Duodenal mucosa (tissue), 2 donors: ENCODE measurements around the gene BST1.
"Not testable (repeated sequence)": the region's sequence is repeated elsewhere in the genome, so short reads cannot be mapped to it uniquely, and the experiment has no call there.

ENCODE experiments used
- H3K27ac ChIP-seq: one replicate; pipeline ENCODE4 v1.7.0; 2013; ENCODE audit warnings: low read depth, low read length
- H3K27me3 ChIP-seq, 2 donors: one replicate each; pipeline ENCODE4 v1.7.0; 2013; ENCODE audit warnings: low read length in 2 of 2, control low read depth in 1 of 2; ENCODE audit not compliant: insufficient read depth in 2 of 2, control insufficient read depth in 1 of 2
- H3K36me3 ChIP-seq, 2 donors: one replicate each; pipeline ENCODE4 v1.7.0; 2013; ENCODE audit warnings: low read length in 2 of 2, control low read depth in 1 of 2; ENCODE audit not compliant: insufficient read depth in 2 of 2, control insufficient read depth in 1 of 2
- H3K4me1 ChIP-seq, 2 donors: one replicate each; pipeline ENCODE4 v1.7.0; 2013; ENCODE audit warnings: low read length in 2 of 2, control low read depth in 1 of 2; ENCODE audit not compliant: insufficient read depth in 2 of 2, control insufficient read depth in 1 of 2
- H3K4me3 ChIP-seq, 2 donors: one replicate each; pipeline ENCODE4 v1.7.0; 2013; ENCODE audit warnings: low read length in 2 of 2, low read depth in 1 of 2
- H3K9ac ChIP-seq, 2 donors: one replicate each; pipeline ENCODE4 v1.7.0; 2013; ENCODE audit warnings: low read length in 2 of 2, low read depth in 1 of 2
- H3K9me3 ChIP-seq, 2 donors: one replicate each; pipeline ENCODE4 v1.7.0; 2013; ENCODE audit warnings: low read length in 2 of 2, control low read depth in 1 of 2; ENCODE audit not compliant: control insufficient read depth in 1 of 2

The BST1 gene

DNA sequence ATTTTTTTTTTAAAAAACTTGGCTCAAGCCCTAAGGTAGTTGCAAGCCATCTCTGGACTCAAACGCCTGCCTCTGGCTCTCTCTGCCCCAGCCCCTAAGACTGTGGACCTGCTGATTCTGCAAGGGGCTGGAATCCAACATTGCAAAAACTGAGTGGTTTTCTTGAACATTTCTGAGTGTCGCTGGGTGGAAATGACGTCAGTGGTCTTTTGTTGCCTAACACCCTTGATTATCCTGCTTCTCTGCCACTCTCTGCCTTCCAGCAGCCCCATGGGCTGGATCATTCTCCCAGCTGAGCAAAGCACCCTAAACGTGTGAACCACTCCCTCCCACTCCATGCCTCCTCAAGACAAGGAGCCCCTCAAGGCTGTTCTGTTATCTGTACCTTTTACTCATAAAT lies 16.6 kb downstream of the BST1 start:
- H3K27ac ChIP-seq, result no peak overlapping the region
- no peaks in the 10 kb centered on the region for H3K27me3 ChIP-seq
- no peaks in the 10 kb centered on the region for H3K9me3 ChIP-seq
- no peaks in the 10 kb centered on the region for H3K4me1 ChIP-seq
- no peak overlapping the region for H3K9ac ChIP-seq
- H3K36me3 ChIP-seq, result peaks cover 7 to 31% of the 10 kb centered on the region in 2 donors
- no peak overlapping the region for H3K4me3 ChIP-seq

DNA sequence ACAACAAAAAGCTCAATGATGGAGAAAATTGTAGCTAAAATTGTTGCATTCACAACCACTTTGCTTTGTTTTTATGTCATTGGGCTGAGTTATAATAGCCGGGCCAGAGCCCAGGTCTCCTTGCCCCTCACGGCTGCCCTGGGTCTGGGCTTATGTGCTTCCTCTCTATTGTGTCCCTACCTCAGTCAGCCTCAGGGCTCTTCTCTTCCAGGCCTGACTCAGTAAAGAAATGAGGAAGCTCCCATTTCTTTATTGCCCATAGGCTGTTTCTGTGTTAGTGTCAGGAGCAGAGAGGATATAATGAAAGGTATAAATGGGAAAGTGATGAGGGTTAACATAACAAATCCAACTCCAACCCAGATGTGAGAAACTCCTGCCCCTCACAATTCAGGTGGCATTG lies 18.0 kb downstream of the BST1 start:
- no peak overlapping the region for H3K9ac ChIP-seq
- H3K27ac ChIP-seq, result no peak overlapping the region
- H3K27me3 ChIP-seq, result no peaks in the 10 kb centered on the region
- peaks cover 7 to 35% of the 10 kb centered on the region in 2 donors for H3K36me3 ChIP-seq
- H3K9me3 ChIP-seq, result no peaks in the 10 kb centered on the region
- no peak overlapping the region for H3K4me3 ChIP-seq
- H3K4me1 ChIP-seq, result no peaks in the 10 kb centered on the region

DNA sequence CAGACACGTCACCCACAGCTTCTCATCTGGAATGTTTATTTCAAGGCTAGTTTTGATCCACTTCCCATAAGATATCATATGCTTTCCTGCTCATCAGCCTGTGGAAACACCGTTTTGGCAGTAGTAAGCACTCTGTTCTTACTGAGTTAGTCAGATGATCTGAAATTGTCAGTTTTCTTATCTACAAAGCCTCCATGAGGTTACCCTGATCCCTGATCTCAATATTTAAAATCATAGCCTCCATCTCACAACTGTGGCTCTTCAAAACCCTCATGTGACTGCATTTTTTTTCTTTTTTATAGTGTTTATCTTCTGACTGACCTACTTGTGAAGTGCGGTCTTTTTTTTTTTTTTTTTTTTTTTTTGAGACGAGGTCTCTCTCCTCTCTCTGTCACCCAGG lies 22.7 kb downstream of the BST1 start:
- no peak overlapping the region for H3K4me3 ChIP-seq
- H3K36me3 ChIP-seq, result peaks cover 4 to 30% of the 10 kb centered on the region in 2 donors
- no peaks in the 10 kb centered on the region for H3K4me1 ChIP-seq
- H3K9me3 ChIP-seq, result no peaks in the 10 kb centered on the region
- H3K27me3 ChIP-seq, result no peaks in the 10 kb centered on the region
- no peak overlapping the region for H3K9ac ChIP-seq
- H3K27ac ChIP-seq, result no peak overlapping the region

DNA sequence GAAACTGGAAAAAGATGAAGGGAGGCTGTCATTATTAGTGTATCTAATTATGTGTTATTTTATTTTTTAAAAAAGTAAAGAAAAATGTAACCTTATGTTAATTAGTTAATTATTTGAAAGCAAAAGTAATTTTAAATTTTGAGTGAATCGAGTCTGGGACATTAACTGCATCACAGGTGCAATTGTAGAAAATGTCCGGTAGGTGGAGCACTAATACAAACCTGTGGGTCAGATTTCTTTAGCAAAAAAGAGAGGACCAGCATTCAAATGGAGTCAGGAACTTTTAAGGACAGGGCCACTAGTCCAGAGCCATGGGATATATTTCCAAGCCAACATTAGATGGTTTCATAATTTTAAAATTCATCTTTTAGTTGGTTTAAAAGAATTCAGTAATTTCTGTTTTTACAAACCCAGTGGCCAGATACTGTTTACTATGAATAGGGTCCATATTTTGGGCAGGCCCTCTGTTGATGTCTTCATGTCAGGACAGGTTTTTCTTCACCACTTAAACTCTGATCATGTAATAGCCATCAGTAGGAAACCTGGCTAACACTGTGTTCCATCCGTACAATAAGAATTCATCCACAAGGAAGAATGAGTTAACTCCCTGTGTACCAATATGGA lies 27.2 kb downstream of the BST1 start:
- Histone ChIP-seq H3K4me1 (no peaks in the 10 kb centered on the region), H3K27me3 (no peaks in the 10 kb centered on the region), H3K27ac (no peak overlapping the region), H3K9ac (no peak overlapping the region), H3K9me3 (no peaks in the 10 kb centered on the region), H3K4me3 (no peak overlapping the region), H3K36me3 (peaks cover 0 to 13% of the 10 kb centered on the region in 2 donors)

DNA sequence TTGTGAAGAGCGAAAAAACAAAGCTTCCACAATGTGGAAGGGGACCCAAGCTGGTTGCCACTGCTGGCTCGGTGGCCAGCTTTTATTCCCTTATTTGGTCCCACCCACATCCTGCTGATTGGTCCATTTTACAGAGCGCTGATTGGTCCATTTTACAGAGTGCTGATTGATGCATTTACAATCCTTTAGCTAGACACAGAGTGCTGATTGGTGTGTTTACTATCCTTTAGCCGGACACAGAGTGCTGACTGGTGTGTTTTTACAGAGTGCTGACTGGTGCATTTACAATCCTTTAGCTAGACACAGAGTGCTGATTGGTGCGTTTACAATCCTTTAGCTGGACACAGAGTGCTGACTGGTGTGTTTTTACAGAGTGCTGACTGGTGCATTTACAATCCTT lies 30.2 kb downstream of the BST1 start:
- H3K27me3 ChIP-seq, H3K9me3 ChIP-seq, H3K9ac ChIP-seq, H3K4me3 ChIP-seq, H3K4me1 ChIP-seq, H3K36me3 ChIP-seq, H3K27ac ChIP-seq: not testable (repeated sequence)

DNA sequence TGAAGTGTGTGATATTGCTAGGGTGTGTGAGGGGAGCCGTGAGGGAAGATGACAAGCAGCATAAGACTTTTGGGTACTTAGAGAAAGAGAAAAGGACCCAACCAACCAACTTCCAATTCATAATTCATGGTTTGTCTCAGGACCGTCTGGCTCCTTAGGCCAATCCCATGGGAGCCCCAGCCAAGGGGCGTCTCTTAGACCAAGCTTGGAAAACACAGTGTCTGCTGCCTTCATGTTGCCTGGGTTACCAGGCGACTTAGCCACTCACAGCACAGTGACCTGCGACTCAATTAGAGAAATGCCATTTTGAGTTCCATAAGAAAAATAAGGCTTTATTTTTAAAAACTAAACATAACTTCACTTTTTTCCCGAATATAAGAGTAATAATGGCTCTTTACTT lies 32.7 kb downstream of the BST1 start:
- Histone ChIP-seq H3K4me1 (no peaks in the 10 kb centered on the region), H3K9ac (no peak overlapping the region), H3K9me3 (no peaks in the 10 kb centered on the region), H3K27me3 (no peaks in the 10 kb centered on the region), H3K4me3 (no peak overlapping the region), H3K27ac (no peak overlapping the region), H3K36me3 (peaks cover 0 to 9% of the 10 kb centered on the region in 2 donors)

DNA sequence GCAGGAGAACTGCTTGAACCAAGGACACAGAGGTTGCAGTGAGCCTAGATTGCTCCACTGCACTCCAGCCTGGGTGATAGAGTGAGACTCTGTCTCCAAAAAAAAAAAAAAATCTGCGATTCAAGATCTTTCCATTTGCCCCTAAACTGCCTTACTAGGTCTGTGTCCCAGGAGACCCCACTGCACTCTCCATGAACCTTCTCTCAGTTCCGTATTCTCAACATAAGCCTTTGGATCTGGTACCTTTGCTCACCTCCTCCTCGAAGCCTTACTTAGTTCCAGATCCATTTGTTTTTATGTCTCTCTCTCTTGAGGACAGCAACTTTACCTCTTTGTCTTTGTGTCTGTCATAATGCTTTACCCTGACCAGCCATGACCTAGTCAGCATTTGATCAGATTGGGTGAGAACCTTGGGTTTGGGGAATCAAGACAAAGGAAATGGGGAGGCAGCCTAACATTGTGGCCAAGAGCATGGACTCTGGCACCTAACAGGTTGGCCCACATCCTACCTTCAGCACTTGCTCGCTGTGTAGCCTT lies 33.7 kb downstream of the BST1 start:
- no peak overlapping the region for H3K9ac ChIP-seq
- H3K4me1 ChIP-seq, result no peaks in the 10 kb centered on the region
- H3K9me3 ChIP-seq, result no peaks in the 10 kb centered on the region
- no peak overlapping the region for H3K4me3 ChIP-seq
- peaks cover 0 to 6% of the 10 kb centered on the region in 2 donors for H3K36me3 ChIP-seq
- no peak overlapping the region for H3K27ac ChIP-seq
- no peaks in the 10 kb centered on the region for H3K27me3 ChIP-seq

DNA sequence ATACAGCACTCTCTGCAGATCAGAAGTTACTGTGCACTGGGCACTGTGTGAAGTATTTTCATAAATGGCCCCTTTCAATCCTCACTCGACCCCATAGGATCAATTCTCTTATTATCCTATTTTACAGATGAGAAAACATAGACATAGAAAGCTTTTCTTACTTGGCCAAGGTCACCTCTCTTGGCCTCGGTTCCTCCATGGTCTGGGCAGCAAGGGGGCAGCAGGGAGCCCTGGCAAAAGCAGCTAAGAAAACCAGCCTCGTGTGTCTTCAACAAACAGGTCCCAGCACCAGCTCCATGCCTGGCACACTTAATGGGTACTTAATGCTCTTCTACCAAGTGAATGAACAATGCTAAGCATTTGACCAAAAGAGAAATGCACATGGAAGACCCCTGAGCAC lies 34.4 kb downstream of the BST1 start:
- H3K4me3 ChIP-seq, result no peak overlapping the region
- peaks cover 0 to 6% of the 10 kb centered on the region in 2 donors for H3K36me3 ChIP-seq
- H3K27me3 ChIP-seq, result no peaks in the 10 kb centered on the region
- no peak overlapping the region for H3K27ac ChIP-seq
- H3K9me3 ChIP-seq, result peaks cover 0 to 5% of the 10 kb centered on the region in 2 donors
- no peaks in the 10 kb centered on the region for H3K4me1 ChIP-seq
- H3K9ac ChIP-seq, result no peak overlapping the region

DNA sequence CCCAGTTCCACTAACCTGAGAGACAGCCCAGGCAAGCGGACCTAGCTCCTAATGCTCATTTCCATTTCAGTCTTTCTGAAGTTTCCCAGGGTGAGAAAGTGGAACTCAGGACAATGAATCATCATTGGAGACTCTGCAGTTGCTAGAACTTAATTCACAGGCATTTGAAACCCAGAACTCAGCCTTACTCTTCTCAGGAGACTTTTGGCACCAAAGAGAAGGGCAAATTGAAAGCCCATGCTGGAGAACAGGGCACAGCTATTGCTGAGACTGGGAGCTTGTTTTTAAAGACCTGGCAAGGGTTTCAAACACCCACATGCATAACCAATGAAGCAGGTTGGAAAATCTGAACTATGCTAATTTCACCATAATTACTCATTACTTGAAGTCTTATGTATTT lies 36.0 kb downstream of the BST1 start:
- Histone ChIP-seq H3K27me3 (no peaks in the 10 kb centered on the region), H3K27ac (no peak overlapping the region), H3K36me3 (peaks cover 0 to 4% of the 10 kb centered on the region in 2 donors), H3K4me1 (no peaks in the 10 kb centered on the region), H3K4me3 (no peak overlapping the region), H3K9me3 (peaks cover 0 to 6% of the 10 kb centered on the region in 2 donors), H3K9ac (no peak overlapping the region)

DNA sequence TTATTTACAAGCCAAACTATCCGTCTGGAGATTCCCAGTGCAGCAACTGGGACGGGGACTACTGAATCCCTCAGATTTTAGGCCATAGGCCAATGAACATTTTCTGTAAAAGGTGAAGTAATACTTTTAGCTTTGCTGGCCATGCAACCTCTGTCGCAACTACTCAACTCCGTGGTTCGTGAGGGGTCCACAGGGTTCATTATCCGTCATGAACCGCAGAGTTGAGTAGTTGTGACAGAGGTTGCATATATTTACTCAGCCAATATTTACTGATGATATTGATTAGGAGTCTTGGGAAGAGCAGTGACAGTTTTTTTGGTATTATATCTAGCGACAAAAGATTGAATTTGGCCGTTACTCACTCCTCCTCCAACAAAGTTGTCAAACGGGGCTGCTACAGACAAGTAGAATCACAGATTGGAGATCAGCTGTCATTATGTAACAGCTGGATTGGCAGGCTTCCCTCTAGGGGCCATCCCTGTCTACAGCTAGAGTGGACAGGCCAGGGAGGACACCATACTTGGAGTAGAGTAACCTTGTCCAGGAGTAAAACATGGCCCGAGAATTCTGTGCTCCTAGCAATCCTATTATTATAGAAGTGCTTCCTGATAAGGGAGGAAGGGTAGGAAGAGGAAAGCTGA lies 38.0 kb downstream of the BST1 start:
- H3K9ac ChIP-seq, result no peak overlapping the region

More for the DNA sequence above, 38.0 kb downstream of the BST1 start:
- no peaks in the 10 kb centered on the region for H3K4me1 ChIP-seq
- no peak overlapping the region for H3K27ac ChIP-seq
- no peak overlapping the region for H3K4me3 ChIP-seq
- H3K9me3 ChIP-seq, result peaks cover 2 to 6% of the 10 kb centered on the region in 2 donors
- no peaks in the 10 kb centered on the region for H3K27me3 ChIP-seq
- peaks cover 0 to 3% of the 10 kb centered on the region in 2 donors for H3K36me3 ChIP-seq
